ENCODE measurements around the gene EMP3.
"Not testable (repeated sequence)": the region's sequence is repeated elsewhere in the genome, so short reads cannot be mapped to it uniquely, and the experiment has no call there.

The EMP3 gene

DNA sequence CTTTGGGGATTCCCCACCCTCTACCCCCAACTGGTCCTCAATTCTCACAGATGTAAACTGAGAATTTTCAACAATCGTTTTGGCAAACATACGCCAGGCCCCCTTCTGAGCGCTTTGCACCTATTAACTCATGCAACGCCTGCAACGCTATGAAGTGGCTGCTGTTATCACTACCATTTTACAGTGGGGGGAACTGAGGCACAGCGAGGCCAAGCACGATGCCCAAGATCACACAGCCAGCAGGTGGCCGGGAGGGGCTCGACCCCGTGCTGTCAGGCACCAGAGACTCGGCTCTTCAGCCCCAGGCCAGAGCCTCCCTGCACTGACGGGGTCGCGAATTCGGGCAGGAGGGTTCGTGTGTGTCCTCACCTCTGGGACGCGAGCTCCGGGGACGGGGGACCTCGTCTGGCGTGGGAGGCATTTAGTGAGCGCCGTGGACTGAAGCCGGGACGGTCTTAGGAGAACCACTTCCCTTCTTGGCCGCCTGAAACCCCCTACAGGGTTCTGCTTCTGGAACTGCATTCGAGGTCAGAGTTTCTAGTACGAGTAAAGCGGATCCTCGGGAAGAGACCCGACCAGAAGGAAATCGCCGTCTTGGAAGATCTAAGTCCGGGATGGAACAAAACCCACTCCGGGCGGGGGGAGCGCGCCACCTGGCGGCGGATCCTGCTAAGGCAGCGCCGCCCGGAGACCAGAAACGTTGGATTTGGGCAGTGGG is 34.4 kb upstream of the EMP3 start:
- peak overlapping the region; percentile 47 for H3K4me3 ChIP-seq (ENCODE audit: low read depth, low read length)
- DNase-seq (ENCODE audit: low read depth, low spot score) = peak; percentile 89
- TF ChIP-seq, protein P1, sequence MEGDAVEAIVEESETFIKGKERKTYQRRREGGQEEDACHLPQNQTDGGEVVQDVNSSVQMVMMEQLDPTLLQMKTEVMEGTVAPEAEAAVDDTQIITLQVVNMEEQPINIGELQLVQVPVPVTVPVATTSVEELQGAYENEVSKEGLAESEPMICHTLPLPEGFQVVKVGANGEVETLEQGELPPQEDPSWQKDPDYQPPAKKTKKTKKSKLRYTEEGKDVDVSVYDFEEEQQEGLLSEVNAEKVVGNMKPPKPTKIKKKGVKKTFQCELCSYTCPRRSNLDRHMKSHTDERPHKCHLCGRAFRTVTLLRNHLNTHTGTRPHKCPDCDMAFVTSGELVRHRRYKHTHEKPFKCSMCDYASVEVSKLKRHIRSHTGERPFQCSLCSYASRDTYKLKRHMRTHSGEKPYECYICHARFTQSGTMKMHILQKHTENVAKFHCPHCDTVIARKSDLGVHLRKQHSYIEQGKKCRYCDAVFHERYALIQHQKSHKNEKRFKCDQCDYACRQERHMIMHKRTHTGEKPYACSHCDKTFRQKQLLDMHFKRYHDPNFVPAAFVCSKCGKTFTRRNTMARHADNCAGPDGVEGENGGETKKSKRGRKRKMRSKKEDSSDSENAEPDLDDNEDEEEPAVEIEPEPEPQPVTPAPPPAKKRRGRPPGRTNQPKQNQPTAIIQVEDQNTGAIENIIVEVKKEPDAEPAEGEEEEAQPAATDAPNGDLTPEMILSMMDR (IDR thresholded peaks at IDR 0.05; ENCODE audit: low read depth, low read length) = peak; percentile 97
- in situ Hi-C loops (cut with HindIII; ENCODE audit: low sequenced_read_pairs) = no loop called here

DNA sequence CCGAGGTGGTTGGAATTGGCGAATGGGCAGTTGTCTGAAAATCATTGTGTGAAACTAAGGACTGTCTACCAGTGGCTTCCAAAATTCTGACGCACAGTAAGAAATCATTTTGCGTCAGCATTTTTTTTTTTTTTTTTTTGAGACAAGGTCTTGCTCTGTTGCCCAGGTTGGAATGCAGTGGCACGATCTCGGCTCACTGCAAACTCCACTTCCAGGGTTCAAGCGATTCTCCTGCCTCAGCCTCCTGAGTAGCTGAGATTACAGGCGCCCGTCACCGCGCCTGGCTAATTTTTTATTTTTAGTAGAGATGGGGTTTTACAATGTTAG is 33.9 kb upstream of the EMP3 start:
- H3K4me3 ChIP-seq (ENCODE audit: low read depth, low read length); DNase-seq (ENCODE audit: low read depth, low spot score); in situ Hi-C loops (cut with HindIII; ENCODE audit: low sequenced_read_pairs): not testable (repeated sequence)

DNA sequence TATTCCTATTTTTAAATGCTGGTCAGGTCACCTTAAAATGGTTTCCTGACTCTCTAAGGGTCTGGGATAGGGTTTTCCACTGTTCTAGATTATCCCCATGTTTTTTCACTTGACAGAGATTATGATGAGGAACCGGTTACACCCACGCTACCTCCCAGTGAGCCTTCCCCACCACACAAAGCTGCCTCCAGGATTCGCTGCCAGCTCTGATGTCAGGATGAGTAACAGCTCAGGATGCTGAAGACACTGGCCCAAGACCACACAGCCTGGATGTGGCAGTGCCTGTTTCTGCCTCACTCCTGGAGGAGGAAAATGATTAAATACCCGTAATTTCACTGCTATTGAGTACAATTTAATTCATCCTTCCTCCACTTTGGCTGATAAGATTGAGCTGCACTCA is 32.6 kb upstream of the EMP3 start:
- TF ChIP-seq, protein P1 (IDR thresholded peaks at IDR 0.05; ENCODE audit: low read depth, low read length) = no peak
- peak; percentile 82 for DNase-seq (ENCODE audit: low read depth, low spot score)
- in situ Hi-C loops (cut with HindIII; ENCODE audit: low sequenced_read_pairs) = no loop called here
- no peak overlapping the region for H3K4me3 ChIP-seq (ENCODE audit: low read depth, low read length)

DNA sequence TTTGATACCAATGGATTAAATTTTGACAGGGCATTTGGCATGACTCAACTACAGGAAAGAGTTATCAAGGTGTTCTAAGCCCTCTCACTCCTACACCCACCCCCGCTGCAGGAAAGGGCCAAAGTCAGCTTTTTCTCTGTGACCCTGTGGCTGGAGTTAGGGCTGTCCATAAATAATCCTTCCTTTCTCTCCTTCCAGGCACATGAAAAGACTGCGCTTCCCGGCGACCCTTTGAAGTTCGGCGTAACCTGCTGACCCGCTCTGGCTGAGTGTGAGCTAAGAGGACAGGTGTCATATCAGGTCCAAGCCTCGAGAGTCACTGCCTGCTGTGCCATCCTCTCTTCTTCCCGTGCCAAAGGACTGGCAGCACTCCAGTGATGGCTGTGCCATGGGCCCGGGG is 29.9 kb upstream of the EMP3 start:
- TF ChIP-seq, protein P1 (IDR thresholded peaks at IDR 0.05; ENCODE audit: low read depth, low read length) = no peak
- no peak overlapping the region for H3K4me3 ChIP-seq (ENCODE audit: low read depth, low read length)
- in situ Hi-C loops (cut with HindIII; ENCODE audit: low sequenced_read_pairs) = no loop called here

DNA sequence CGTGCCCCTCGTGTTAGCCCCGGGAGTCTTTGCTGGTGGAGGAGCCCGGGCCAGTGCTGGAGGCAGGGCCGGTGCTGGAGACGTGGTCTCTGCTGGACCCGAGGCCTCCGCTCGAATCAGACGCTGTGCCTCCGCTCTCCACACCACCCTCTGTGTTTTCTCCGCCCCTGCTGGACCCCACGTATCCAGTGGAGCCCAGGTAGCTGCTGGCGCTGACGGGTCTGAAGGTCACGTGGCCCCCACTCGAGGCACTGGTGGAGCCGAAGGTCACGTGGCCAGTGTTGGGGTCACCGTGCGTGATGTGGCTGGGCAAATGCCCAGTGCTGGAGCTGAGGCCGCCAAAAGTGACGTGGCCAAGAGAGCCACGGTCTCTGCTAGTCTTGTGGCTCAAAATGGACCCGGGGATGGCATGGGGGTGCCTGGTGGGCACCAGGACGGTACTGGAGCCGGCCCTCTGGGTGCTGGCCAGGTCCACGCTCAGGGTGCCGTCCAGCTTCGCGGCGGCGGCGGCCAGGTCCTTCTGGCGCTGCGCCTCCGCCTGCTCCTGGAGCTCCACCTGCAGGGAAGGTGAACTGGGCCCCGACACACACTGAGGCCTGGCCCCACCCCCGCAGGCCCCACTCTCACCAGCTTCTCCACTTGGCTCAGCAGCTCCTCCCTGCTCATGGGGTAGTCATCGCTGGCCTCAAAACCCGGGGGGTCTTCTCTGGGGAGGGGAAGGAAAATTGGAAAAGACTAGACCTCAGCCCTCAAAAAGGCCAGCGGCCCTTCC is 28.2 kb upstream of the EMP3 start:
- TF ChIP-seq, protein P1 (IDR thresholded peaks at IDR 0.05; ENCODE audit: low read depth, low read length) = no peak
- DNase-seq (ENCODE audit: low read depth, low spot score) = no peak
- no peak overlapping the region for H3K4me3 ChIP-seq (ENCODE audit: low read depth, low read length)
- in situ Hi-C loops (cut with HindIII; ENCODE audit: low sequenced_read_pairs) = no loop called here

More for the DNA sequence above, 29.9 kb upstream of the EMP3 start:
- no peak for DNase-seq (ENCODE audit: low read depth, low spot score)

DNA sequence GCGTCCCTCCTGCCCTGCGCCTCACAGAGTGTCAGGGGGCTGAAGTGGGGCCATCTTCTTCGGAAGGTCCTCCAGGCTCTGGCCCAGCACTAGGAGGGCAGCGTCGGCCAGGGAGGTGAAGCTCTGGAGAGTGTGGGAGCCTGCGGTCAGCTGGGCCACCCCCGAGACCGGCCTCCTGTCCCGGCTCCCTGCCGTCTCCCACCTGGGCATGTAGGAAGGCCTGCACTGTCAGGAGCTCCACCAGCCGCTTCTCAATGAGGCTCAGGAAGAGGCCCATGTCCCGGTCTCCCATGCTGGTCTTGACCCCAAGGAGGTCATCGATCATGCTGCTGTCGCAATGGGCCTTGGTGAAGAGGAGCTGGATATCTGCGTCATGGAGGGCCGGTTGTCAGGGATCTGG is 27.4 kb upstream of the EMP3 start:
- no peak overlapping the region for H3K4me3 ChIP-seq (ENCODE audit: low read depth, low read length)
- no peak for DNase-seq (ENCODE audit: low read depth, low spot score)
- in situ Hi-C loops (cut with HindIII; ENCODE audit: low sequenced_read_pairs) = no loop called here
- TF ChIP-seq, protein P1 (IDR thresholded peaks at IDR 0.05; ENCODE audit: low read depth, low read length) = no peak

DNA sequence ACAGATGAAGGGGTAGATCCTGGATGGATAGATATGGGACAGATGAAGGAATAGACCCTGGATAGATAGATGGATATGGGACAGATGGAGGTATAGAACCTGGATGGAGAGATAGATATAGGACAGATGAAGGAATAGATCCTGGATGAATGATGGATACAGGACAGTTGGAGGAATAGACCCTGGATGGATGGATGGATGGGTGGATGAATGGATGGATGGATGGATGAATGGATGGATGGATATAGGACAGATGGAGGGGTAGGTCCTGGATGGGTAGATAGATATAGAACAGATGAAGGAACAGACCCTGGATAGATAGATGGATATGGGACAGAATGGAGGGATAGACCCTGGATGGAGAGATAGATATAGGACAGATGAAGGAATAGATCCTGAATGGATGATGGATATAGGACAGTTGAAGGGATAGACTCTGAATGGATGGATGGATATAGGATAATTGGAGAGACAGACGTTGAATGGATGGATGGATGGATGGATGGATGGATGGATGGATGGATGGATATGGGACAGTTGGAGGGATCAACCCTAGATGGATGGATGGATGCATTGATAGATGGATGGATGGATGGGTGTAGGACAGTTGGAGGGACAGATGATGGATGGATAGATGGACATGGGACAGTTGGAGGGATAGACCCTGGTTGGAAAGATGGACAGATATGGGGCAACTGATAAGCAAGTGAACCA is 23.3 kb upstream of the EMP3 start:
- in situ Hi-C loops (cut with HindIII; ENCODE audit: low sequenced_read_pairs) = no loop called here
- TF ChIP-seq, protein P1 (IDR thresholded peaks at IDR 0.05; ENCODE audit: low read depth, low read length) = no peak
- no peak overlapping the region for H3K4me3 ChIP-seq (ENCODE audit: low read depth, low read length)
- DNase-seq (ENCODE audit: low read depth, low spot score) = no peak
